Upper lobe of right lung (tissue), 1 donor: ENCODE results near the gene CEPT1. TPM values are rescaled to one million over a fixed set of nuclear protein-coding genes. Genes with fewer than 3 reads are reported as not detected.

Source experiments
- ATAC-seq: fragments of 200-7000 bp; cut with Tn5 transposase; one replicate; pipeline ENCODE4 v1.9.1; 2020; ENCODE audit warnings: mild to moderate bottlenecking, moderate library complexity
- DNase-seq: peaks from one replicate; pipeline ENCODE4 v3.0.0-alpha.2; 2020
- H3K27ac ChIP-seq: fragments of 200-600 bp; one replicate; pipeline ENCODE4 v1.8.0; 2022
- H3K27me3 ChIP-seq: fragments of 200-600 bp; one replicate; pipeline ENCODE4 v1.8.0; 2022; ENCODE audit warnings: mild to moderate bottlenecking
- H3K36me3 ChIP-seq: fragments of 200-600 bp; one replicate; pipeline ENCODE4 v1.8.0; 2022
- H3K4me1 ChIP-seq: fragments of 200-600 bp; one replicate; pipeline ENCODE4 v1.8.0; 2022
- H3K4me3 ChIP-seq: fragments of 200-600 bp; one replicate; pipeline ENCODE4 v1.8.0; 2022; ENCODE audit warnings: mild to moderate bottlenecking
- H3K9me3 ChIP-seq: fragments of 200-600 bp; one replicate; pipeline ENCODE4 v1.8.0; 2022
- CTCF ChIP-seq: fragments of 200-600 bp; IDR thresholded peaks from one replicate; pipeline ENCODE4 v1.8.0; 2022; ENCODE audit warnings: antibody characterized with exemption
- intact Hi-C: fragments of 100-400 bp; cut with DNase I; formaldehyde crosslinking; loops from one replicate; pipeline ENCODE4 v1.11.0; 2022
- total RNA-seq: library from RNA; stranded (reverse); fragmentation: NEBNext Ultra II Directional; extraction: Animal tissue kit (Norgen Biotek cat#: 25700); gene quantifications from one replicate; pipeline ENCODE4 v1.2.1, GENCODE V29; 2021
- donor health status: DM: no; HTN: yes; CAD: no; lungs with severe emphysema.

The CEPT1 gene
- total RNA-seq, 1 donor from 2014 or later: 57.6 TPM

- no peak for DNase-seq
- Histone ChIP-seq H3K4me1 (no peaks in the 10 kb centered on the region), H3K4me3 (no peak overlapping the region), H3K9me3 (no peaks in the 10 kb centered on the region), H3K27me3 (no peaks in the 10 kb centered on the region), H3K27ac (no peak overlapping the region), H3K36me3 (peaks cover 53% of the 10 kb centered on the region)
- TF ChIP-seq CTCF: no peak
- ATAC-seq: no peak
- intact Hi-C loops: no loop called here
Measured at GRCh38 chr1:111162488-111162880, 22.5 kb downstream of the CEPT1 start.

- no peaks in the 10 kb centered on the region for H3K4me1 ChIP-seq
- no peaks in the 10 kb centered on the region for H3K27me3 ChIP-seq
- no peak for TF ChIP-seq CTCF
- intact Hi-C loops: no loop called here
- no peaks in the 10 kb centered on the region for H3K9me3 ChIP-seq
- no peak for DNase-seq
- no peak overlapping the region for H3K4me3 ChIP-seq
- H3K27ac ChIP-seq: no peak overlapping the region
- peaks cover 61% of the 10 kb centered on the region for H3K36me3 ChIP-seq
- ATAC-seq: no peak
Measured at GRCh38 chr1:111163363-111163762, 23.3 kb downstream of the CEPT1 start.

- Histone ChIP-seq H3K36me3 (peaks cover 68% of the 10 kb centered on the region), H3K27ac (no peak overlapping the region), H3K27me3 (no peaks in the 10 kb centered on the region), H3K9me3 (no peaks in the 10 kb centered on the region), H3K4me1 (no peaks in the 10 kb centered on the region), H3K4me3 (no peak overlapping the region)
- ATAC-seq (no peak), DNase-seq (no peak)
- TF ChIP-seq CTCF: no peak
- intact Hi-C loops: no loop called here
Measured at GRCh38 chr1:111164151-111164550, 24.1 kb downstream of the CEPT1 start.

- H3K27ac ChIP-seq: no peak overlapping the region
Measured at GRCh38 chr1:111172463-111172862, 32.4 kb downstream of the CEPT1 start.

GRCh38 chr1:111174070-111174469 is 34.0 kb downstream of the CEPT1 start:
- intact Hi-C loops: no loop called here
- no peak overlapping the region for H3K4me3 ChIP-seq
- TF ChIP-seq CTCF: no peak
- H3K36me3 ChIP-seq: peaks cover 71% of the 10 kb centered on the region
- no peaks in the 10 kb centered on the region for H3K4me1 ChIP-seq
- ATAC-seq (no peak), DNase-seq (no peak)
- no peaks in the 10 kb centered on the region for H3K27me3 ChIP-seq
- no peak overlapping the region for H3K27ac ChIP-seq
- no peaks in the 10 kb centered on the region for H3K9me3 ChIP-seq

More at GRCh38 chr1:111172463-111172862, 32.4 kb downstream of the CEPT1 start:
- TF ChIP-seq CTCF: no peak
- H3K27me3 ChIP-seq: no peaks in the 10 kb centered on the region
- H3K4me3 ChIP-seq: no peak overlapping the region
- DNase-seq (no peak), ATAC-seq (no peak)
- H3K9me3 ChIP-seq: no peaks in the 10 kb centered on the region
- intact Hi-C loops: no loop called here
- no peaks in the 10 kb centered on the region for H3K4me1 ChIP-seq
- peaks cover 79% of the 10 kb centered on the region for H3K36me3 ChIP-seq

- Histone ChIP-seq H3K27me3 (no peaks in the 10 kb centered on the region), H3K4me1 (no peaks in the 10 kb centered on the region), H3K4me3 (no peak overlapping the region), H3K27ac (no peak overlapping the region), H3K36me3 (peaks cover 60% of the 10 kb centered on the region), H3K9me3 (no peaks in the 10 kb centered on the region)
- no peak for DNase-seq
- ATAC-seq: no peak
- no peak for TF ChIP-seq CTCF
- intact Hi-C loops: no loop called here
Measured at GRCh38 chr1:111175349-111175748, 35.3 kb downstream of the CEPT1 start.
